GM18499 (cell line): Measurements from ENCODE around the gene MRGPRE.

Experiments
- ATAC-seq: cut with Tn5 transposase; IDR thresholded peaks from one replicate; pipeline ENCODE4 v1.9.1; 2021; ENCODE audit warnings: moderate number of reproducible peaks; ENCODE audit not compliant: insufficient read depth, unreplicated experiment

MRGPRE gene

DNA sequence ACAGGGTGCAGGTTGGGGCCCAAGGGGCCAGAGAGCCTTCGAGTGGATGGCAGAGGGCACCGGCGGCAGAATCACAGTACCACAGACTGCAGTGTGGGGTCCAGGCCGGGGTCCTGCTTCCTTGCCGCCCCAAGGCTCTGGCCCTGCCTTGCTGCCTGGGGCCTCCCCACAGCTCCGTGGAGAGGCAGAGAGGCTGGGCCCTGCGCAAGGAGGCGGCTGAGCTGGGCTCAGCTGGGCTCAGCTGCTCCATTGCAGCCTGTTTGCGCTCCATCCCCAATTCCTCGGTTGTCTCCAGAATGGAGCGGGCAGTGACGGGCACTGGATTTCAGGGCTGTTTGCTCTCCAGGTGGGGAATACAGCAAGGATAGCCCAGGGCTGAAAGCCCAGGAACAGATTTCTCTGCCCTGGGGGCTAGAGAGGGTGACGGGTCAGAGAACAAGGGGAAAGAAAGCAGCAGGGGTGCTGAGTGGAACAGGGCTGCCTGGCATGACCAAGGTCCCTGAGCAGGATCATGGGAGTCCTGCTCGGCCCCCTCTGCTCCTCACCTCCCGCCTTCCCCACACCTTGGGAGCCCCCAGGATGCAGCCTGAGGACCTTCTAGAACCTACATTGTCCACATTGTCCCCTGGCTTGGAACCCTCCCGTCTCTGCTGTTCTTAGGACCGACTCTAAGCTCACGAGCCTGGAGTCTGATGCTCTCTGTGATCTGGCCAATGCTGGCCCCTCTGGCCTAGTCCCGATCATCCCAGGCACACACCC, 32.5 kb downstream of the MRGPRE start:
- ATAC-seq: no peak

GRCh38 chr11:3198815-3199214, 33.4 kb downstream of the MRGPRE start:
- ATAC-seq: no peak

GRCh38 chr11:3197878-3198528, 34.2 kb downstream of the MRGPRE start:
- no peak for ATAC-seq

GRCh38 chr11:3197044-3197695, 35.0 kb downstream of the MRGPRE start:
- no peak for ATAC-seq

DNA sequence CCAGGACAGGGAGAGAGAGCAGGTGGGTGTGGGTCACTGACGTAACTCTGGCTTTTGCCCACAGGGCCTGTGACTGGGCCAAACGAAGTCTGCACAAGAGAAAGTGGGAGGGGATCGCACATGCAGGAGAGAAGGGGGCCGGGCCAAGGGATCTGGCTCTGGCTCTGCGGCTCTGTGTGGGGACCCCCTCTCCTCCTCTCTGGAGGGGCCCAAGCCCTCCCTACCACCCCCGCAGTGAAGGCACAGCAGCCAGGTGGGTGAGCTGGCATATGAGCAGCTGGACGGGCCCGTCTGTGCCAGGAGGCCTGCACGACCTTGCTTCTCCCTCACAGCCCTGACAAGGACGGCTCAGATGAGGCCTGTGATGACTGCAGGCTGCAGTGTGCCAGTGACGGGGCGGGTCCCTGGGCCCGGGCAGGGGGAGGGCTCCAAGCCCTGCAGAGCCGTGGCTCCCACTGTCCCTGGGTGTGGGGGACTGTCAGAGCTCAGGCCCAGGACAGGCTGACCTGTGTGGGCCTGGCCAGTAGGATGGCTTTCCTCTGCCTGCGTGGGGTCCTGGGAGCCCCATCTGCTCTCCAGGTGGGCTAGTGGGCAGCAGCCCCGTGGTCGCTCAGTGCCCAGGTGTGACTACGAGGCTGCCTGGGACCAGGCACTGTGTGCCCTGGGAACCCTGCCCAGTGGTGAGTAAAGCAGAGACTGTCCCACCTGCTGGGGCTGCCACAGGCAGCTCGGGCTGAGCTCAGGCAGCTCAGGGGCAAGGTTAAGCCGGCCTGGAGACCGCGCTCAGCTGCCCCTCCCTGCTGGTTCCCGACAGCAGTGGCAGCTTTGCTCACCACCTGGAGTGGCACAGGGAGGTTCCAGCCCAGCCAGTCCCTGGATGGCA, 35.8 kb downstream of the MRGPRE start:
- ATAC-seq: no peak

DNA sequence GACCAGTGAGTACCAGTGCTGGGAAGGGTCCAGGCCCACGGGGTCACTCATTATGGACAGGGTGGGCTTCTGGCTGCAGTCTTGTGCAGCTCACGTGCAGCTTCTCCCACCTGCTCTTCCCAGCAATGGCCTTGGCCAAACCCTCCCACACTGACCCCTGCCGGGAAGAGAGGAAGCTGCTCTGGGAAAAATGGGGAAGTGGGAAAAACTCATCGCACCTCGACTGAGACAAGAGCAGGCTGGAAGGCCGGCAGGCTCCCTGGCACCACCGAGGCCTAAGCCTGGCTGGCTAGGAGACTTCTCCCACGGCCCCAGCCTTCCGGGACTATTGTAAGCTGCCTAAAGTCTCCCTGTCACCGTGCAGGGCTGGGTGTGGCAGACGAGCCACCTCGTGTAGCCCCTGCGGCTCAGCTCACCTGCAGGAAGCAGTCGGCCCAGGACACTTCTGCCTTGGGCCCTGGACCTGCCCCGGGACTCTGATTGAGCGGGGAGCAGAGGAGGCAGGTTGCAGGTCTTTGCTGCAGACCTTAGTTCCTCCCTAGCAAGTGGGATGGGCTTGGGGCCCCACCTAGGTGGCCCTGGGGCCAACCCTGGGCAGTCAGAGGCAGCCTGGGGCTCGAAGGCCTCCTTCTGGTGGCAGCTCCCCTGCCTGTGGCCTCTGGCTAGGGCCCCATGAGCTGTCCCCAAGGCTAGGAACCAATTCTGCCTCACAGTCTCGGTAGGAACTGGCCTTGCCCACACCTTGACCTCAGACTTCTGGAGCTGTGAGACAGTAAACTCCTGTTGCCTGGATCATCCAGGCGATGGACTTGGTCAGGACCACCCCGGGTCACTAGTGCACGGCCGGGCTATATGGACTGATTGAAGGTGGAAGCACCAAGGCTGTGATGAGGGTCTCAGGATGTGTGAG, 36.7 kb downstream of the MRGPRE start:
- ATAC-seq: no peak

DNA sequence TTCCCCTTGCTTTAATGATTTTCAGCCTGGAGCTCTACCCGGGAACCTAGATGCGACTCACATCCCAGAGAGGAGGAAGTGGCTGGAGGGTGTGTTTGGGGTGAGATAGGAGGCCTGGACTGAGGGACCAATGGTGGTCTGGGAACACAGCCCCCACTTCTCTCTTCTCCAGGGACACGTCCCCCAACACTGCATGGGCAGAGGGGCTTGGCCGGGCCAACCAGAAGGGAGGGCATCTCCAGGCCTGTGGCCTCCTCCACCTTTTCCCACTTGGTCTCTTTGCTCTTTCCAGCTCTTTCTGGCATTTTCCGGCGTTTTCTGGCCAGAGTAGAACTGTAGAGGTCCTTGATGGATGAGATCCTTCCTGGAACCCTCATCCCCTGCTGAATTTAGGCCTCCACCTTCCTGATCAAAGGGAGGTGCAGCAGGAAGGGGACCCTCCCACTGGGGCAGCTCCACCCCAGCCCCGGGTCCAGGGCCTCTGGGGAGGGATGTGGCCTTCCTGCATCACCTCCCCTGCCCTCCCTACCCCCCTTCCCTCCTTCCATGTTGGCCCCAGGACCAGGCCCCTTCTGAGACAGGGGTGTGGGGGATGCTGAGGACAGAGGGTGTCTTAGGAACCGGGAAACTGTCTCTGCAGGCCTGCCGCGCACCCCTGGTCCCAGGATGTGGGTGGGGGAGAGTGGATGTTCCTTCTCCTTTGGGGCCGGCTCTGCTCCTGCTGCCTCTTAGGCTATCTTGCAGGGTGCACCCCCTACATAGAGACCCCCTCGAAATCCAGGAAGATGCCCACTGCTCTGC, 38.0 kb downstream of the MRGPRE start:
- ATAC-seq: no peak

- no peak for ATAC-seq
Measured at GRCh38 chr11:3193373-3194015, 38.7 kb downstream of the MRGPRE start.

DNA sequence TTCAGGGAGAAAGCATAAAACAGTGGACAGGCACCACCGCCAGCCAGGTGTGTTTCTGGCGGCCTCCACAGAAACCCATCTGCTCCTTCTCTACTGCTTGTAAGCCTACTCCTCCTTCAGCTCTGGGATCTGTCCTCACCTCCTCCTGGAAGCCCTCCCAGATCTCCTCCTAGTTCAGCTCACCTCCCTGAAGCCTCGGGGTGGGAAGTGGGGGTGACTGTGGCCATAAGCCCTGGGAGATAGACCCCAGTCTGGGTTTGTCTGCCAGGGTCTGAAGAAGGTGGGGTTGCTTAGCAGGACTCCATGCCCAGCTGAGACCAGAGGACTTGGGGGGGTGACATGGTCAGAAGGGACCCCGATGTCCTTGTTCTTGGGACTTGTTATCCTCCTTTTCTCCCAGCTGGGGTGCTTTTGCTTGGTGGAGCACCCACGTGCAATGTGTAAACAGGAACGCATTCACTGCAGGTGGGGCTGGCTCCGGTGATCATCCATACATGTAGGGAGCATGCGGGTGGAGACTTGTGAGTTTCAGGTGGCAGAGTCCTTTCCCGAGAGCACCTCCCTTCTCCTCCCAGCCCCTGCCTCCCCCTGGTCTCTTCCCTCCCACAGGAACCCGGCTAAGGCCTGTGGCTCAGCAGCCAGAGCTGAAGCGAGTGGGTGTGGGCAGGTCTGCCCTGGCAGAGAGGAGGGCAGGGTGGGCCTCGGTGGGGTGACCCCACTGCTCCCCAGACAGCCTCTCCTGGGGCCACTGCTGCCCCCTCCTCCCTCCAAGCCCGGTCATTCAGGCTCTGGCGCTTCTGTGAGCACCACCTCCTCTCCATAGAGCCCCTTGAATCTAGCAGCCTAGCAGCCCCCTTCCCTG, 39.5 kb downstream of the MRGPRE start:
- ATAC-seq: no peak

GRCh38 chr11:3191586-3192324, 40.5 kb downstream of the MRGPRE start:
- no peak for ATAC-seq

DNA sequence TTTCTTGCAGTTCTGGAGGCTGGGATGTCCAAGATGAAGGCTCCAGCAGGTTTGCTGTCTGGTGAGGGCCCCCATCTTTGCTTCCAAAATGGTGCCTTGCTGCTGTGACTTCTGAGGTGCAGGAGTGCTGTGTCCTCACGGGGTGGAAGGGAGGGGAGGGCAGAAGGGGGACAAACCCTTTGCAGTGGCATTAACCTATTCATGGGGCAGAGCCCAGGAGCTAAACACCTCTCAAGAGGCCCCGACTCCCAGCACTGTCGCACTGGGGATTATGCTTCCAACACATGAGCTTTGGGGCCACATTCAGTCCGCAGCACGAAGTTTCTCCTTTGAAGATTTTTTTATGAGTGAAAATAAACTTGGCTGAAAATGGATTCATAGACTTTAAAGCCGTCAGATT, 41.6 kb downstream of the MRGPRE start:
- no peak for ATAC-seq

- no peak for ATAC-seq
Measured at GRCh38 chr11:3189886-3190583, 42.2 kb downstream of the MRGPRE start.

DNA sequence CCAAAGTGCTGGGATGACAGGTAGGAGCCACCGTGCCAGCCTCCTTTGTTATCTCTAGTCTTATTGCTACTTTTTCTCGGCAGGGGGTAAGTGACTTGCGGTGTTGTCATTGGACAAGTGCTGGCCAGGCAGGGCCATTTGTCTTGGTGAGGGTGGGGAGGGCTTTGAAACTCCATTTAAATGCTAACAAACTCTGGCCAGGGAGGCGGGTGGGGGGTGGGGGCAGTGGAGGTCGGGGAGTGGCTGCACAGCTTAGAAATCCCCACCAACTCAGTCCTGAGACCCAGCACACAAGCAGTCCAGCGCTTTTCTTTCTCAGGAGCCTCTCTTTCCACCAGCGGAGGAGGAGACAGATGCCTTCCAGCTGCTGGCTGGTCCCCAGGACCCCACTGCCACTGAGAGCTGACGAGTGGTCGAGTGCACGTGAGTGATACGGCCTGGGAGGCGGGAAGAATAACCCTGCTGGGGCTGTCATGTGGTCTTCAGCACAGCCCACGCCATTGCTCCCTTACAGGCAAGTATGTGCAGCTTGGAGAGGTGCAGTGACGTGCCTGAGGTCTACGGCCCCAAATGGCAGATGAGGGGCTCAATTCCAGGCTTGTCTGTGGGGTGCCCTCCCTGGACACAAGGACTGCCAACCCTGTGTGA, 42.9 kb downstream of the MRGPRE start:
- no peak for ATAC-seq

DNA sequence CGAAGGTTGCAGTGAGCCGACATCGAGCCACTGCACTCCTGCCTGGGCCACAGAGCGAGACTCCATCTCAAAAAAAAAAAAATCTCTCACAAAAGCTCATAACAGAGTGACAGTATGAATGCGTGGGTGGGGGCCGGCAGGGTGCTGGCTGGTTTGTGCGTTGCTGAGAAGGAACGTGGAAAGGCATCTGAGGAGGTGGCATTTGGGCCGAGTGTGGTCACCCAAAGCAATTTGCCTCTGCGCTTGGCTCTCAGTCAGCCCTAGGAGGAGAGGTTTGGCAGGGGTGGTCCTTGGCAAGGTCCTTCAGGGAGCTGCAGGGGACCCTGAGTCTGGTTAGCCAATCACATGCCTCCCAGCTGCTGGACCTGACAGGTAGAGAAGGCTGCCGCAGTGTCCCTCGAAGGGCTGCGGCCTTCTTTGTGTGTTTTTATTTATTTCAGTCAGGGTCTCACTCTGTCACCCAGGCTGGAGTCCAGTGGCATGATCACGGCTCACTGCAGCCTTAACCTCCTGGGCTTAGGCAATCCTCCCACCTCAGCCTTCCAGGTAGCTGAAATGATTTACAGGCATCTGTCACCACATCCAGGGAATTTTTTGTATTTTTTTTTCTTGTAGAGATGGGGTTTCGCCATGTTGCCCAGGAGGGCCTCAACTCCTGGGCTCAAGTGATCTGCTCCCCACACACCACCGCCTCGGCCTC, 43.6 kb downstream of the MRGPRE start:
- ATAC-seq: no peak
